GM12865 (cell line): ENCODE data around the gene UNC5B.

ENCODE experiments used
- DNase-seq: peaks from one replicate; pipeline ENCODE4 v3.0.0; 2010; ENCODE audit warnings: low read depth
- H3K4me3 ChIP-seq: 2 replicates; pipeline ENCODE4 v1.5.1; 2011; ENCODE audit warnings: mild to moderate bottlenecking, low read depth, low read length, control low read depth
- TF ChIP-seq, protein P1 (sequence below): IDR thresholded peaks from 2 replicates; pipeline ENCODE4 v1.5.1; 2011; ENCODE audit warnings: low read length, control low read depth, low read depth, inconsistent platforms; ENCODE audit not compliant: insufficient read depth; ENCODE audit errors: missing control alignments

Gene UNC5B

DNA sequence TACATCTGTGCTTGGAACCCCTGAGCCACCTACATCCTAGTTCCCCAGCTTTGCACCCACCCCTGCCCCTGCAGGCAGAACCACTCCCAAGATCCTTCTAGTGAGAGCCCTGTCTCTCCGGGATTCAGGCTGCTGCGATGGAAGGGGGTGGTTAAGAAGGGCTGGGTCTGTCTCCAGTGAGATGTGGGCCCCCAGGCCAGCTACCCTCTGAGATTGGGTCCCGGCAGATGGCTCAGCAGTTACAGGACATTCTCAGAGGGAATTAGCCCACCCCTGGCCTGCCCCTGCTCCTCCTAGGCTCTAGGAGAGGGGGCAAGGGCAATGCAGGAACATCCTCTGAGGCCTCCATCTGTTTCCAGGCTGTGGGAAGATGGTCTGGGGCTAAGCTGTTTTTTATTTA lies 134.4 kb downstream of the UNC5B start:
- no peak for DNase-seq
- TF ChIP-seq, protein P1, sequence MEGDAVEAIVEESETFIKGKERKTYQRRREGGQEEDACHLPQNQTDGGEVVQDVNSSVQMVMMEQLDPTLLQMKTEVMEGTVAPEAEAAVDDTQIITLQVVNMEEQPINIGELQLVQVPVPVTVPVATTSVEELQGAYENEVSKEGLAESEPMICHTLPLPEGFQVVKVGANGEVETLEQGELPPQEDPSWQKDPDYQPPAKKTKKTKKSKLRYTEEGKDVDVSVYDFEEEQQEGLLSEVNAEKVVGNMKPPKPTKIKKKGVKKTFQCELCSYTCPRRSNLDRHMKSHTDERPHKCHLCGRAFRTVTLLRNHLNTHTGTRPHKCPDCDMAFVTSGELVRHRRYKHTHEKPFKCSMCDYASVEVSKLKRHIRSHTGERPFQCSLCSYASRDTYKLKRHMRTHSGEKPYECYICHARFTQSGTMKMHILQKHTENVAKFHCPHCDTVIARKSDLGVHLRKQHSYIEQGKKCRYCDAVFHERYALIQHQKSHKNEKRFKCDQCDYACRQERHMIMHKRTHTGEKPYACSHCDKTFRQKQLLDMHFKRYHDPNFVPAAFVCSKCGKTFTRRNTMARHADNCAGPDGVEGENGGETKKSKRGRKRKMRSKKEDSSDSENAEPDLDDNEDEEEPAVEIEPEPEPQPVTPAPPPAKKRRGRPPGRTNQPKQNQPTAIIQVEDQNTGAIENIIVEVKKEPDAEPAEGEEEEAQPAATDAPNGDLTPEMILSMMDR: no peak
- no peak overlapping the region for H3K4me3 ChIP-seq

DNA sequence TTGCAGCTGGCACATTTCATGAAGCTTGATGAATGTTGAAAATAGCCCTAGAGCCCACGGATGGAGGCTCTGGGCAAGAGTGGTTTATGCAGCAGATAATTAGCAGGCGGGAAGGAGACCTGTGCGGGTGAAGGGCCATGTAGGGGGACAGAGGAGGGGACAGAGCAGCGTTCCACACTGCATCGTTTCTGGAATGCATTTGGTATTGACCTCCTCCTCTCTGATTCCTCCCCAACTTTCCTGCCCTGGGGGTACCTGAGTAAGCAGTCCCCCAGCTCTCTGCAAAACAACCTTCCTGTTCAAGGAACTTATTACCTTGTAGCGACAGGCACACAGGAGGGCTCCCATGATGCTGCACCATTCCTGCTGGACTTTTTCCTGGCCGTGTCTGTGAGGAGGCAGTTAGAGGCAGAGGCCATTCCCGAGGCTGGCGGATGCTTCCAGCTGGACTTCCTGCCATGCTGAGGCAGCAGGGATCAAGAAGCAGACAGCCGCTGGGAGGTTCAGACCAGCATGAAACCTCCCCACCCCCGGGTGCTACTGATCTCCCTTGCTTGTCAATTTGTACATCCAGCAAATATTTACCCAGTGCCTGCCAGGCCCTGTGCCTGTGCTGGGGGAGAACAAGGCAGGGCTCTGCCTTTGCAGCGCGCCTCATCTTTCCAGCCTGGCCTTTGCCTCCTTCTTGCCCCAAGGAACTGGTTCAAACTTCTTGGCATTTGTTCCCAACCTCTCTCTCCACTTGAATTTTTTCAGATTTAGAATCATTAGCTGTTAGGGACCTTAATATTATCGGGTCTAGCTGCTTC lies 135.4 kb downstream of the UNC5B start:
- no peak for DNase-seq
- TF ChIP-seq, protein P1: no peak
- no peak overlapping the region for H3K4me3 ChIP-seq

DNA sequence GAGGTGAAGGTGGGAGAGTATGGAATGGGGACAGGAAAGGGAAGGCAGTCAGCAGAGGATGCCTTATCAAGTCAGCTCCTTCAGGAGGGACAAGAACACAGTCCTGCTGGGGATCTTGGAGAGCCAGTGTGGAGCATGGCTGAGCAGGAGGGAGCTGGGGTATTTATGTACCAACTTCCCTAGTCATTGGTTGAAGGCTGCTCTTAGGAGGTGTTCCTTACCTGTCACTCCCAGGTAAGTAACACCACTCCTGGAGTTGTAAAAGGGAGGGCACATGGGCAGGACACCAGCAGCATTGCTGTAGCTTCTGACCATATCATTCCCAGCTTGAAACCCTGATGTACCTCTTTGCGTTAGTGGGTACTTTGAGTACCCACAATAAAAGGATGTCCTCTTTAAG lies 136.5 kb downstream of the UNC5B start:
- TF ChIP-seq, protein P1: no peak

DNA sequence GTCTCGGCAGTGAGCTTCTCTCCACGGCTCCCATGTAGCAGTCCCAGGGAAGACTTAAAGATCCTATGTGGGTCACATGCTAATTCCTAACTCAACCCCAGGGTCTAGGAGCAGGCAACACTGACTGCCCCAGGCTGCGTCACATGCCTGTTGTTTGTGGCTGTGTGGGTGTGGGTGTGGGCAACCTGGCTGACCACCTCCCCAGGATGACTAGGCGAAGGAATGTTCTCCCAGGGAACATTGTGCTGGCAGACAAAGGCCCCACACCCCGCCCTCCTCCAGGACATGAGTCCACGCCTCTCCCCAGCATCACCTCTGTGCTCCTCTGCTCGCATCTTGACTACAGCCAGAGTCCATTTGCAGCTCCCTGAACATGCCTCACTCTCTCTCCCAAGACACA lies 137.0 kb downstream of the UNC5B start:
- TF ChIP-seq, protein P1: no peak
- no peak overlapping the region for H3K4me3 ChIP-seq
- DNase-seq: no peak

More for the DNA sequence above, 136.5 kb downstream of the UNC5B start:
- H3K4me3 ChIP-seq: no peak overlapping the region
- no peak for DNase-seq

DNA sequence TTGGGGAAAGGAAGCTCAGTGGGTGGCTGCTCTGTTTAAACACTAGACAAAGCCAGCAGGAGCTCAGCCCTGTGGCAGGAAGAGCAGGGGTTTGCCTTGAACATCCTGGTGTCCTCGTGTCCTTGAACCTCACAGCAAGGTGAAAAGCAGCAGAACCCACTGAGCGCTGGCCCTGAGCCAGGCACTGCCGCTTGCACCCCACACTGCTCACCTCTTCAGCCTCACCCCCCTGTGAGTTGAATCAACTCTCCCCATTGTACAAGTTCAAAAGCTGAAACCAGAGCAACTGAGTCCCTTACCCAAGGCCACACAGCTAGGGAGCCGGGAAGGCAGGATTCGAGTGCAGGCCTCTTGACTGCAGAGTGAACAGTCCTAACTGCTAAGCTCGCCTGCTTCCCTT lies 138.7 kb downstream of the UNC5B start:
- no peak overlapping the region for H3K4me3 ChIP-seq
- DNase-seq: no peak
- TF ChIP-seq, protein P1: no peak

DNA sequence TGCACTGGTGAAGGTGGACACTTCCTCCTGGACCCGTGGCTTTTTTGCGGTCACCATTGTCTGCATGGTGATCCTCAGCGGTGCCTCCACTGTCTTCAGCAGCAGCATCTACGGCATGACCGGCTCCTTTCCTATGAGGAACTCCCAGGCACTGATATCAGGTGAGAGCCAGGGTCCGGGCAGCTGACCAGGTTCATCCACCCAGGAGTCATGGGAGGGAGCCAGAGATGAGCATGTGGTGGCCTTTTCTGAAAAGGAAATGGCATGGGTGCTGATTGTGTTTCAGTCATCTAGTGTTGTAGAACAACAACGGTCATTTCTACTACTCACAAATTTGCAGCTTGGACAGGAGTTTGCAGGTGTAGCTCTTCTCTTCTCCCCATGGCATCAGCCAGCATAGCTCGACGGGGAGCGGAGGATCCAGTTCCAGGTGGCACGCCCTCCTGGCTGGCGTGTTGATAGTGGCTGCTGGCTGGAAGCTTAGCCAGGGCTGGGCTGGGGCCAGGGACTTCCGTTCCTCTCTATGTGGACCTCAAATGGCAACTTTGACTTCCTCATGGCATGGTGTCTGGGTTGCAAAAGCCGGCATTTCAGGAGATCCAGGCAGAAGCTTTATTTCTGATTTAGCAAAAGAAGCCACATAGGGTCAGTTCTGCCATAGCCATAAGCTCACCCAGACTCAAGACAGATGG lies 139.4 kb downstream of the UNC5B start:
- no peak overlapping the region for H3K4me3 ChIP-seq
- DNase-seq: no peak
- TF ChIP-seq, protein P1: no peak
